Breast epithelium (tissue), 4 donors: ENCODE results near the gene KDM4B. TPM values are rescaled to one million over a fixed set of nuclear protein-coding genes. Genes with fewer than 3 reads are reported as not detected.
A peak's percentile ranks its signal among the peaks of the same experiment; 100 is the strongest.

ENCODE experiments used
- DNase-seq, 2 donors: peaks; one replicate each; pipeline ENCODE4 v3.0.0-alpha.2; 2019; ENCODE audit warnings: low spot score in 2 of 2
- H3K27ac ChIP-seq, 2 donors: fragments of 200-600 bp; sonication (generic) in 1 of 2; one replicate each; pipeline ENCODE4 v1.5.1; 2016 to 2019; ENCODE audit warnings: mild to moderate bottlenecking in 1 of 2
- H3K27me3 ChIP-seq, 2 donors: fragments of 200-600 bp; sonication (generic) in 1 of 2; one replicate each; pipeline versions ENCODE4 v1.5.1 to v1.6.0; 2017 to 2019; ENCODE audit warnings: control low read depth in 1 of 2, mild to moderate bottlenecking in 1 of 2
- H3K36me3 ChIP-seq: fragments of 200-600 bp; one replicate; pipeline ENCODE4 v1.5.1; 2019
- H3K4me1 ChIP-seq, 2 donors: fragments of 200-600 bp; sonication (generic); one replicate each; pipeline ENCODE4 v1.5.1; 2016 to 2019; ENCODE audit warnings: control low read depth in 1 of 2
- H3K4me3 ChIP-seq, 3 donors: fragments of 200-600 bp; sonication (generic); 1 replicate in 2 of 3; 2 replicates in 1 of 3; pipeline ENCODE4 v1.5.1; 2016 to 2019; ENCODE audit warnings: mild to moderate bottlenecking in 3 of 3, moderate library complexity in 2 of 3
- H3K9me3 ChIP-seq, 2 donors: fragments of 200-600 bp; sonication (generic) in 1 of 2; one replicate each; pipeline ENCODE4 v1.5.1; 2016 to 2019; ENCODE audit warnings: control low read depth in 1 of 2
- CTCF ChIP-seq, 3 donors: fragments of 450-650 bp; IDR thresholded peaks; one replicate each; pipeline ENCODE4 v1.5.1; 2016 to 2017; ENCODE audit warnings: antibody characterized with exemption in 3 of 3, mild to moderate bottlenecking in 3 of 3, moderate library complexity in 3 of 3
- POLR2A ChIP-seq: fragments of 450-650 bp; IDR thresholded peaks from one replicate; pipeline ENCODE4 v1.6.1; 2016; ENCODE audit warnings: antibody characterized with exemption, mild to moderate bottlenecking, moderate library complexity
- POLR2AphosphoS5 ChIP-seq, 3 donors: sonication (generic); formaldehyde crosslinking; IDR thresholded peaks; one replicate each; pipeline ENCODE4 v1.6.1; 2017; ENCODE audit warnings: antibody characterized with exemption in 3 of 3
- intact Hi-C: fragments of 100-400 bp; cut with DNase I; formaldehyde crosslinking; loops from one replicate; pipeline ENCODE4 v1.15.1; 2023; ENCODE audit warnings: low total_unique reads
- total RNA-seq, 3 donors: library from RNA; depleted of rRNA; stranded (reverse); fragments of >200 nt; gene quantifications; one replicate each; pipeline ENCODE4 v1.1.0, GENCODE V29; 2016

Gene KDM4B
- total RNA-seq, 3 donors from 2014 or later: 25.0 to 55.3 (median 40.3) TPM

GRCh38 chr19:5090465-5091017 lies 121.6 kb downstream of the KDM4B start:
- no peaks in the 10 kb centered on the region for H3K9me3 ChIP-seq
- H3K36me3 ChIP-seq: no peaks in the 10 kb centered on the region

GRCh38 chr19:5091018-5091683 lies 122.2 kb downstream of the KDM4B start:
- no peak for DNase-seq
- intact Hi-C loops: loop anchor here (1.0 kb wide), 1 partner anchor 18 kb away; no protein-coding TSS in a partner anchor

More at GRCh38 chr19:5090465-5091017, 121.6 kb downstream of the KDM4B start:
- Histone ChIP-seq H3K27me3 (no peaks in the 10 kb centered on the region), H3K4me3 (peak overlapping the region in 1 of 3 donors; percentile 21), H3K4me1 (peaks cover 0 to 6% of the 10 kb centered on the region in 2 donors), H3K27ac (peak overlapping the region; percentile 62 to 82)
- no peak for TF ChIP-seq CTCF (IDR thresholded peaks at IDR 0.05)
- TF ChIP-seq POLR2A: no peak
- TF ChIP-seq POLR2AphosphoS5 (IDR thresholded peaks at IDR 0.05): no peak
- no peak for DNase-seq
- intact Hi-C loops: loop anchor here (1.0 kb wide), 1 partner anchor 17 kb away; no protein-coding TSS in a partner anchor

GRCh38 chr19:5091684-5092480 lies 123.0 kb downstream of the KDM4B start:
- no peak for TF ChIP-seq POLR2AphosphoS5 (IDR thresholded peaks at IDR 0.05)
- TF ChIP-seq CTCF (IDR thresholded peaks at IDR 0.05): no peak
- no peak for TF ChIP-seq POLR2A
- no peaks in the 10 kb centered on the region for H3K9me3 ChIP-seq
- no peaks in the 10 kb centered on the region for H3K36me3 ChIP-seq
- H3K4me3 ChIP-seq: peak overlapping the region in 2 of 3 donors; percentile 7 to 21
- H3K27ac ChIP-seq: peak overlapping the region; percentile 62 to 82
- peaks cover 0 to 6% of the 10 kb centered on the region in 2 donors for H3K4me1 ChIP-seq
- intact Hi-C loops: loop anchor here (1.0 kb wide), 1 partner anchor 19 kb away; no protein-coding TSS in a partner anchor
- no peaks in the 10 kb centered on the region for H3K27me3 ChIP-seq
- DNase-seq: no peak

More at GRCh38 chr19:5091018-5091683, 122.2 kb downstream of the KDM4B start:
- TF ChIP-seq CTCF (IDR thresholded peaks at IDR 0.05) (no peak), POLR2AphosphoS5 (IDR thresholded peaks at IDR 0.05) (no peak), POLR2A (no peak)
- Histone ChIP-seq H3K4me3 (peak overlapping the region in 2 of 3 donors; percentile 7 to 21), H3K36me3 (no peaks in the 10 kb centered on the region), H3K27me3 (no peaks in the 10 kb centered on the region), H3K9me3 (no peaks in the 10 kb centered on the region), H3K27ac (peak overlapping the region; percentile 62 to 82), H3K4me1 (peaks cover 0 to 6% of the 10 kb centered on the region in 2 donors)

GRCh38 chr19:5092481-5092843 lies 123.5 kb downstream of the KDM4B start:
- H3K27ac ChIP-seq: peak overlapping the region; percentile 62 to 82
- TF ChIP-seq CTCF (IDR thresholded peaks at IDR 0.05) (no peak), POLR2A (no peak), POLR2AphosphoS5 (IDR thresholded peaks at IDR 0.05) (no peak)
- no peaks in the 10 kb centered on the region for H3K9me3 ChIP-seq
- DNase-seq: no peak
- no peaks in the 10 kb centered on the region for H3K27me3 ChIP-seq
- peaks cover 0 to 6% of the 10 kb centered on the region in 2 donors for H3K4me1 ChIP-seq
- intact Hi-C loops: no loop called here
- H3K36me3 ChIP-seq: no peaks in the 10 kb centered on the region
- no peak overlapping the region for H3K4me3 ChIP-seq
